GM10847 (cell line): ENCODE measurements around the gene CES4A.

Source experiments
- POLR2A ChIP-seq: IDR thresholded peaks from 2 replicates; pipeline ENCODE4 v1.6.1; 2011; ENCODE audit not compliant: insufficient read length; ENCODE audit errors: extremely low read depth

CES4A gene

DNA sequence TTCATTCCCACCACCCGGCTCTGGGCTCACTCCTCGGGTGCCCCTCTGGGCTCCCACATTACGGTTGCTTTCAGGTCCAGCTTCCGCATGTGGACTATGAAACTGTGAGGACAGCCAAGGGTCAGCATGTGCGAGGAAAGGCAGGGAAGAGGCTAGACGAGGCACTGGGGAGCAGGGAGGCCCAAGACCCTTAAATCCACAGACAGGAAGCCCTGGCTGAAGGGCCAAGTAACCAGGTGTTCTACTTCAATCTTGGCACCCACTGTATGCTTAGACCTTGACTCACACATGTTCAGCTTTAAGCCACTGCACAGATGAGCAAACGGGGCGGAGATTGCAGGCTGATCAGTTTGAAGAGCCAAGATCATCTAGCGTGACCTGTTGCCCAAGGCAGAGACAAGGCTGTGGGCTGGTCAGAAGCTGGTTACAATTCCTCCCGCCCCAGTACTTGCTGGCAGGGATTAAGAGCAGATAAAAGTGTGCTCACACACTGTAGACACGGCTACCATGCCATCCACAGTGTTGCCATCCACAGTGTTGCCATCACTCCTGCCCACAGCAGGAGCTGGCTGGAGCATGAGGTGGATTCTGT is at the start of gene CES4A:
Gene CES4A, plus strand, starts transcription at position 393 of the 592 bp plus-strand sequence. Its CDS starts 184 bp downstream, at position 577.
- TF ChIP-seq POLR2A: no peak

DNA sequence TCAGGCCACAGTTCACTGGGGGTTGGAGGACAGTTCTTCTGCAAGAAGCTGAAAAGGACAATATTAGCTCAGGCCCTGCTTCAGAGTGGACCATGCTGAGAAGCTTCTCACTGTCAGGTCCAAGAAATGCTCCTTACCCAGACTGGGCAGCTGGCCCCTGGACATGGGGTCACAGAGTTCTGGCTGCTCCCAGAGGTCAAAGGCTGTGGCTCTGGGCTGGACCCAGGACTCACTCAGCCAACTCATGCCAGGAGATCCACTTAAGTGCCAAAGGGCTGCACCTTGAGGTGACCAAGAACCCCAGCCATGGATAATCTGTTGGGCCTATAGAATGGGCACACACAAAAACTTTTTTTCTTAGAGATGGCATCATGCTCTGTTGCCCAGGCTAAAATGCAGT is 49.0 kb upstream of the CES4A start:
- no peak for TF ChIP-seq POLR2A

DNA sequence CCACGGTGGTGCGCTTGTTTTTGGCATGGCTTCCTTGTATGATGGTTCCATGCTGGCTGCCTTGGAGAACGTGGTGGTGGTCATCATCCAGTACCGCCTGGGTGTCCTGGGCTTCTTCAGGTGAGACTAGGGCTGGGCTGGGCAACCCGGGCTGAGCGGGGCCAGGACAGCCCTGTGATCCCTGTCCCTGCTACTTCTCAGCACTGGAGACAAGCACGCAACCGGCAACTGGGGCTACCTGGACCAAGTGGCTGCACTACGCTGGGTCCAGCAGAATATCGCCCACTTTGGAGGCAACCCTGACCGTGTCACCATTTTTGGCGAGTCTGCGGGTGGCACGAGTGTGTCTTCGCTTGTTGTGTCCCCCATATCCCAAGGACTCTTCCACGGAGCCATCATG is 48.2 kb upstream of the CES4A start:
- TF ChIP-seq POLR2A: no peak

DNA sequence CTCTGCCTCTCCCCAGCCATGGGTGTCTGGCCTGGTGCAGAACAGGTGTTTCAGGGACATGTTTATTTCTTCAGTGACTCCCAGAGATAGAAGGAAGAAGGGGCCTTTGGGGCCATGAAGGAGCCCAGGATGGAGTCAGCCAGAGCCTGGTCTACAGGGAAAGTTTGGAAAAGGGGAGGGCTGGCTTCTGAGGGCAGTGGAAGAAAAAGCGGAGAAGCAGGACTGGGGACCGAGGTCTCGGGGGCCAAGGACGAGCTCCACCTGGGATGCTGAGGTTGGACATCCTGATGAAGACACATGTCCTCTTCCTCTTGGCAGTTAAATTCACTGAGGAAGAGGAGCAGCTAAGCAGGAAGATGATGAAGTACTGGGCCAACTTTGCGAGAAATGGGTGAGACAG is 45.4 kb upstream of the CES4A start:
- TF ChIP-seq POLR2A: no peak

DNA sequence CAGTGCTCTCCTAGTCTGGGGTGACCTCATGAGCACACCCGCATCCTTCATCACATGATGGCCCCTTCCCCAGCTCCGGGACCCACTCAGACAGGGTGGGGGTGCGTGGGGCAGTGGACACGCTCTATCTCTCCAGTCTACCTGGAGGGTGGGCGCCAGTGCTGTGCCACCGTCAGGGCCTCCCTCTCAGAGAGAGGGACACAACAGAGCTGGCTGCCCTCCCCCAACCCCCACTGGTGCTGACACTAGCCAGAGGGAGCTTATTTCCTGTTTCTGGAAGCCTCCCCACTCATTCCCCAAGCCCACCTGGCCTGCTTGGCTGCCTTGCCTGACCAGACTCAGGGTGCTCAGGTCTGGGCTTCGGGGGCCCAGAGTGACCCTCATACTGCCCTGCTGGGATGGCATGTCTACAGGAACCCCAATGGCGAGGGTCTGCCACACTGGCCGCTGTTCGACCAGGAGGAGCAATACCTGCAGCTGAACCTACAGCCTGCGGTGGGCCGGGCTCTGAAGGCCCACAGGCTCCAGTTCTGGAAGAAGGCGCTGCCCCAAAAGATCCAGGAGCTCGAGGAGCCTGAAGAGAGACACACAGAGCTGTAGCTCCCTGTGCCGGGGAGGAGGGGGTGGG is 44.8 kb upstream of the CES4A start:
- no peak for TF ChIP-seq POLR2A

DNA sequence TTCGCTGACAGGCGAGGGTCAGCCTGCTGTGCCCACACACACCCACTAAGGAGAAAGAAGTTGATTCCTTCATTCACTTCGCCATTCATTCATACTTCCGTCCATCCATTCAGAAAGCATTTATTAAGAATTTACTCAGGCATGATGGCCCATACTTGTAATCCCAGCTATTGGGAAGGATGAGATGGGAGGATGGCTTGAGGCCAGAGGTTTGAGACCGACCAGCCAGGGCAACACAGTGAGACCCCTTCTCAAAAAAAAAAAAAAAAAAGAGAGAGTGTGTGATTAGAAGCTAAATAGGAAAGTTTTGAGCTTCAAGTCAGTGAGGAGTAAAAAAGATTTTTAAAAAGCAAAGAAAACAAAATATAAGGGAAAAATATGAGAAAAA is 44.3 kb upstream of the CES4A start:
- TF ChIP-seq POLR2A: no peak

DNA sequence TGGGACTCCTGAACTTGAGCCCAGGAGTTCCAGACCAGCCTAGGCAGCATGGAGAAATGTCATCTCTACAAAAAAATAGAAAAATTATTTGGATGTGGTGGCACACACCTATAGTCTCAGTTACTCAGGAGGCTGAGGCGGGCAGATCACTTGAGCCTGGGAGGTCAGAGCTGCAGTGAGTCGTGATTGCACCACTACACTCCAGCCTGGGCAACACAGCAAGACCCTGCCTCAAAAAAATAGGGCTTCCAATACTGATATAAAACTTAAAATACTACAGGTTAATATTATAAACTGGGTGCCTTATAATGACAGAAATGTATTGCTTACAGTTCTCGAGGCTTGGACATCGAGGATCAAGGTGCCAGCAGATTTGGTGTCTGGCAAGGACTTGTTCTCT is 42.5 kb upstream of the CES4A start:
- TF ChIP-seq POLR2A: no peak

DNA sequence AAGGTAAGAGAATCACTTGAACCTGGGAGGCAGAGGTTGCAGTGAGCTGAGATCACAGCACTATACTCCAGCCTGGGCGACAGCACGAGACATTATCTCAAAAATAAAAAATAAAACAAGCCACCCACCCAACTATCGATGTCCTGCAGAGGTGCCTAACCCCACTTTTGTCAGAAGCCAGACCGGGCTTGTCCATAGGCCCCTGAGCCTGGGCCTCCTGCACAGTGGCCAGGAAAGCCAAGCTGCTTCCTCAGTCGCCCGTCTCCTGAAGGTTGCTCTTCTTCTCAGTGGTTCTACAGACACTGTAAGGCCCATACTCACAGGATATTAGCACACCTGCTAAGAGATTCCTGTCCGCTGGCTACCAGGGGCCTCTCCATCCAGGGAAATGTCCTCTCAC is 41.8 kb upstream of the CES4A start:
- no peak for TF ChIP-seq POLR2A

DNA sequence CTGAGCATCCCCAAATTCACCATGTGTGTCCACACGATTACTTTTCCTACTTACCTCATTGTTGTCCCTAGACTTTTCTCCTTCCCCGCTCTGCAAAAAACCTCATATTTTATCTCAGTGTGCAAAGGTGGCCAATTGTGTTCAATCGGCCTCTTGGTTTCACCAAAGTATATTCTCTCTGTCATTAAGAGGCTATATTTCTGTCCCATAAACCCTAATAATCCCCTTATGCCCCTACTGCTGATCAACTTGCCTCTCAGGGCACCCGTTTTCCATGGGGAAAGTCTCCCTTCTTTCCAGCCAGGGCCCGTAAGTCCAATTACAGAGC is 41.5 kb upstream of the CES4A start:
- TF ChIP-seq POLR2A: no peak

DNA sequence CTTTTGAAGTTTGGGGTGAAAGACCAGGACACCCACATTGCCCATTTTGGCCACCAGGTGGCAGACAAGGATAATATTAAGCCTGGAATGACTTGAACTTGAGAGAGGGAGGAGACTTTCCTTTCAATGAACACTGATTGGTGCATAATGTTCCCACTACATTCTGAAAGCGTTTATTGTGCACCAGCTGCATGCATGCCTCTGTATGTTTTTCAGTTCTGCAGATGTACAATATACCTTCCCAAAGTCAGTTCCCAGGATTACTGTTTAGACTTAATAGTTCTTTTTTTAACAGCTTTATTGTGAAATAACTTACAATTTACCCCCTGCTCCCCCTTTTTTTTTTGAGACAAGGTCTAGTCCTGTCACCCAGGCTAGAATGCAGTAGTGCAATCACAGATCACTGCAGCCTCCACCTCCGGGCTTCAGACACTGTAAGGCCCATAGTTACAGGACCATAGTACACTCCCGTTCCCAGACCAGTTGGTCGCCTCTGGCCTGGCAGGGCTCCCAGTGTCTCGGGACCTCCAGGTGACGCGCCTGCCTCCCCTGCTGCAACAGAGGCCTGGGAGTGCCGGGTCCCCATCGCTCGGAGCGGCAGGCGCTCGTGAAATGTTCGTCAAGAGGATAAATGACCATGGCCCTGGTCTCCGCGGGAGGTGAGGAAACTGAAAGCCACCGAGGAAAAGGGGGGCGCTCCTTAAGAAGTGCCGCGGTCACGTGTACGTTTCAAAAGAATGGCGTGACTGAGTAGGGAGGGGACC is 40.9 kb upstream of the CES4A start:
- TF ChIP-seq POLR2A: no peak

DNA sequence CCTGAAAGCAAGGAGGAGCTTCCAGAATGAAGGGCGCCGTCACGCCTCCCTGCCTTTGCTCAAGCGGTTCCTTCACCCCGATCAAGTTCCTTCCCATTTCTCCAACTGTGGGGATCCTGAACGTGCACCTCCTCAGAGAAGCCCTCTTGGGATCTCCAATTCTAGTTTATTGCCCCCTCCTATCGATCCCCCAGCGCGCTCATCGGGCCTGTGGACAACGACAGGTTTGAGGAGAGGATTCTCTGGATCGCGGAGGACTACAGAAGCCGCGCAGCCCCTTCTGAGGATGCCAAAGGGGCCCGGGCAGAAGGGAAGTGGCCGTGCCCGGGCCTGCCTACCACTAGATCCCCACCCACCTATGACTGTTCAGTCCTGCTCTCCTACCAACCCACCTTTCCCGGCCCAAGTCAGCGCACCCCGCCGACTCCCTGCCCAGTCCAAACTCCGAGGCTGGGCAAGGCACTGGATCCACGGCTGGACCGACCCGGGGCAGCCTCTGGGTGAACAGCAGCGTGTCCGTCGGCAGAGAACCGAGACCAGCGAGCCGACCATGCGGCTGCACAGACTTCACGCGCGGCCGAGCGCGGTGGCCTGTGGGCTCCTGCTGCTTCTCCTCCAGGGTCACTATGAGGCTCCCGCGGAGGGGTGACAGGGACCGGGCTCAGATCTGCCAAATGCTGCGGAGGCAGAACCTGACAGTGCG is 40.1 kb upstream of the CES4A start:
- no peak for TF ChIP-seq POLR2A

DNA sequence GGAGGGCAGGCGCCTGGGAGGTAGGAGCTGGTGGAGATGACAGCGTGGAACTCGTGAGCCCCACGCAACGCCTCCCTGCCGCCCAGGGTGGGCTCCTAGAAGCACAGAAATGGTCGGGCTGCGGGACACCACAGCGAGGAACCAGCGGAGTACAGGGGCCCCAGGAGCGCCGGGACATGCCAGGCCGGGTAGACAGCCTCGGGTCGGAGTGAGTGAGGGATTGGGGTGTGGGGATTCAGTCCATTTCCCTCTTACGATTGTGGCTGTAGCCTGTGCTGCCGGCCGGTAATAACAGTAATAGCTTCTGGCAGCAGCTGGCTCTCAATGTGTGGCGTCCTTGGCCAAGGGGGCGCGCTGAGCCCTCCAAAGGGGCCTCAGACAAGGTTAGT is 39.6 kb upstream of the CES4A start:
- no peak for TF ChIP-seq POLR2A

DNA sequence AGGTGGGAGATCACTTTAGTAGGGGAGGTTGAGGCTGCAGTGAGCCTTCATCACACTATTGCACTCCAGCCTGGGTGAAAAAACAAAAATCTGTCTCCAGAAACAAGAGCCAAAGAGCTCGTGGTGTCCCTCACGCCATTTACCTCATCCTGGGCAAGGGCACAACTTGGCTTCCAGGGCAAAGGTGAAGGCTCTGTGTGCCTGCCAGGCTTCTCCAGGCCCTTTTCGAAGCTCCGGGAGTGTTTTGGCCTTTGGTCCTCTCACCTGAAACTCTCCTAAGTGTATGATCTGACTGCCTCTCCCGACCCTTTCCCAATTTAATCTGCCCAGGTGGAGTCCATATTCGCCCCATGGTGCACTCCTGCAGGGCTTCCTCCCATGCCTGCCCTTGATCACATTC is 38.9 kb upstream of the CES4A start:
- TF ChIP-seq POLR2A: no peak

DNA sequence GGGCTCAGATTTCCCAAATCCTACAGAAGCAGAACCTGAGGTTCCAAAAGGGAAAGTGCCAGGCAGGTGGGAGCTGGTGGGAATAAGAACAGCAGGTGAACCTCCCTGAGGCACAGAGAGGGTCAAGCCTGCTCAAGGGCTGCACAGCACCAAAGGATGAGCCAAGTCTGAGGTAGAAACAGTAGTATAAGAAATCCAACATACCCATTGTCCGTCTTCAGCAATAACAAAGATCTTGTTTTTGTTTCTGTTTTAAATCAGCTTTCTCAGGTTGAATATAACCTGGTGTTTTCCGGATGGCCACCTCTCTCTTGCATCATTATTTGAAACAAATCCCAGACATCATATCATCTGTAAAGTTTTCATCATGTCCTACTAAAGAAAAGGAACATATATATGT is 38.0 kb upstream of the CES4A start:
- no peak for TF ChIP-seq POLR2A

DNA sequence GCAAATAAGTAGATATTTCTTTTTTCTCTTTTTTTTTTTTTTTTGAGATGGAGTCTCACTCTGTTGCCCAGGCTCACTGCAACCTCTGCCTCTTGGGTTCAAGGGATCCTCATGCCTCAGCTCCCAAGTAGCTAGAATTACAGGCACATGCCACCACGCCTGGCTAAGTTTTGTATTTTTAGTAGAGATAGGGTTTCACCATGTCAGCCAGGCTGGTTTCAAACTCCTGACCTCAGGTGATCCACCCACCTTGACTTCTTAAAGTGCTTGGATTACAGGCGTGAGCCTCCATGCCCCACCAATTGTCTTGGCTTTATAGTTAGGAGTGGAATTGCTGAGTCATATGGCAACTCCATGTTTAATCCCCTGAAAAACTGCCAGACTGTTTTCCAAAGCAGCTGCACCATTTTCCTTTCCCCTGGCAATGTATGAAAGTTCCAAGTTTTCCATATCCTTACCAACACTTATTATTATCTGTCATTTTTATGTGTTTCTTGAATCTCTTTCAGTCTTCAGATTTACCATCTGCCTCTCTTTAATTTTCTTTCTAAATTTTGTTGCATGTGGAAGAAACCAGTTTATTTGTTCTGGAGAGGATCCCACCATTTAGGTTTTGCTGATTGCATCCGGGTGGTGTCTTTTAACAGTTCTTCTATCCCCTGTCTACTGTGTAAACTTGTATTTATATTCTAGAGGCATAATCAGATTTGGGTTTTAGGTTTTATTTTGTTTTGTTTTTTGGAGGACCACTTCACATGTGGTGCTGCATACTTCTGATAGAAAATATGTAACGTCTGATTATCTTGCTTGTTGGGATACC is 37.2 kb upstream of the CES4A start:
- no peak for TF ChIP-seq POLR2A

DNA sequence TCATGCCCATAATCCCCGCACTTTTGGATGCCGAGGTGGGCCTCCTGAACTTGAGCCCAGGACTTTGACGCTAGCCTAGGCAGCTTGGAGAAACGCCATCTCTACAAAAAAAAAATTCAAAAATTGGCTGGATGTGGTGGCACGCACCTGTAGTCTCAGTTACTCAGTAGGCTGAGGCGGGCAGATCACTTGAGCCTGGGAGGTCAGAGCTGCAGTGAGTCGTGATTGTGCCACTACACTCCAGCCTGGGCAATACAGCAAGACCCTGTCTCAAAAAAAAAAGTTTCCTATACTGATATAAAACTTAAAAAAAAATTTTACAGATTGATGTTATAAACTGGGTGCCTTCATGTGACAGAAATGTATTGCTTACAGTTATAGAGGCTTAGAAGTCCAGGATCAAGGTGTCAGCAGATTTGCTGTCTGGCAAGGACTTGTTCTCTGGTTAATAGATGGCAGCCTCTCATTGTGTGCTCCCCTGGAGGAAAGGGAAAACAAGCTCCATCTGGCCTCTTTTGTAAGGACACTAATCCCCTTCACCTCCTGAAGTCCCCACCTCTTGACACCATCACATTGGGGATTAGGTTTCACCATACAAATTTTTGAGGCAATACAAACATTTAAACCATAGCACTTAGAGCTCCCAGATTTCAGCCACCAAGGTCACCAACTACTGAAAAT is 35.8 kb upstream of the CES4A start:
- TF ChIP-seq POLR2A: no peak
